AG09309 (cell line): ENCODE results near the gene WDR19.
"Not testable (repeated sequence)": the region's sequence is repeated elsewhere in the genome, so short reads cannot be mapped to it uniquely, and the experiment has no call there.

Source experiments
- DNase-seq: peaks from one replicate; pipeline ENCODE4 v3.0.0-alpha.2; 2010; ENCODE audit warnings: low read depth
- H3K4me3 ChIP-seq: 2 replicates; pipeline ENCODE4 v1.5.1; 2011; ENCODE audit warnings: mild to moderate bottlenecking, low read depth, low read length, moderate library complexity; ENCODE audit not compliant: control insufficient read depth
- TF ChIP-seq, protein P1 (sequence below): IDR thresholded peaks from 2 replicates; pipeline ENCODE4 v1.5.1; 2011; ENCODE audit warnings: mild to moderate bottlenecking, low read depth, low read length, inconsistent platforms; ENCODE audit not compliant: insufficient read depth, control insufficient read depth; ENCODE audit errors: missing control alignments

The WDR19 gene

DNA sequence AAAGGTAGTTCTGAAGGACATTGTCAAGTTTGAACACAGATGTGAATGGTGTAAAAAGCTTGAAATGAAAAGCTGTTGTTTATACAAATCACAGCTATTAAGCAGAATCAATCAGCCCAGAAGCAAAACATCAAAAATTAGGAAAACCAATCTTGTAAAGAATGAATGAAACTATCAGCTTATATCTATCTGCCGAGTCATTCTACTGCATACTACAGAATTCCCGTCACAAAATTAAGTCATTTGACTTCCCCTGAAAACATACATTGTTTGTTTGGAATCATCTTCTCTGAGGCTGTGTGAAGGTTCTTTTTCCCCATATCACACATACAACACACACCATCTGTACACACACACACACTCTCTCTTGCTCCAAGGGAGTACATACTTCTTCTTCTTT, 103.5 kb downstream of the WDR19 start:
- H3K4me3 ChIP-seq = no peak overlapping the region
- TF ChIP-seq, protein P1, sequence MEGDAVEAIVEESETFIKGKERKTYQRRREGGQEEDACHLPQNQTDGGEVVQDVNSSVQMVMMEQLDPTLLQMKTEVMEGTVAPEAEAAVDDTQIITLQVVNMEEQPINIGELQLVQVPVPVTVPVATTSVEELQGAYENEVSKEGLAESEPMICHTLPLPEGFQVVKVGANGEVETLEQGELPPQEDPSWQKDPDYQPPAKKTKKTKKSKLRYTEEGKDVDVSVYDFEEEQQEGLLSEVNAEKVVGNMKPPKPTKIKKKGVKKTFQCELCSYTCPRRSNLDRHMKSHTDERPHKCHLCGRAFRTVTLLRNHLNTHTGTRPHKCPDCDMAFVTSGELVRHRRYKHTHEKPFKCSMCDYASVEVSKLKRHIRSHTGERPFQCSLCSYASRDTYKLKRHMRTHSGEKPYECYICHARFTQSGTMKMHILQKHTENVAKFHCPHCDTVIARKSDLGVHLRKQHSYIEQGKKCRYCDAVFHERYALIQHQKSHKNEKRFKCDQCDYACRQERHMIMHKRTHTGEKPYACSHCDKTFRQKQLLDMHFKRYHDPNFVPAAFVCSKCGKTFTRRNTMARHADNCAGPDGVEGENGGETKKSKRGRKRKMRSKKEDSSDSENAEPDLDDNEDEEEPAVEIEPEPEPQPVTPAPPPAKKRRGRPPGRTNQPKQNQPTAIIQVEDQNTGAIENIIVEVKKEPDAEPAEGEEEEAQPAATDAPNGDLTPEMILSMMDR = no peak
- no peak for DNase-seq

DNA sequence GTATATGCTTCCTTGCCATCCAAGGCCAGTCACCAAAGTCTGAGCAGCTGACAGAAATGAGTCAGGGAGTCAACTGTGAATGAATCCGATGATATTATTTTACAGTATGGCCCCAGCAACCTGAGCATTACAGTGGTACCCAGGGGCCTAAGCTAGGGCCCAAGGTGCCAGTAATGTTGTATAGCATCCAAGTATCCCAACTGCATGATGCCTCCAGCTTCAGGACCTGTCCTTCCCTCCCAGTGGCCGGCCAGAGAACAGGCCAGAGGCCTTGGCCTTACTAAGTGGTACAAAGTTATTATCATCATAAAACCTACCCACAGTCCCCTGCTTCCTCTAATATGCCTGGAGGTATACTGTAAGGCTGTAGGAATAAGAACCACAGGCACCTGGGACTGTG, 103.9 kb downstream of the WDR19 start:
- no peak for DNase-seq
- no peak overlapping the region for H3K4me3 ChIP-seq
- TF ChIP-seq, protein P1 = no peak

DNA sequence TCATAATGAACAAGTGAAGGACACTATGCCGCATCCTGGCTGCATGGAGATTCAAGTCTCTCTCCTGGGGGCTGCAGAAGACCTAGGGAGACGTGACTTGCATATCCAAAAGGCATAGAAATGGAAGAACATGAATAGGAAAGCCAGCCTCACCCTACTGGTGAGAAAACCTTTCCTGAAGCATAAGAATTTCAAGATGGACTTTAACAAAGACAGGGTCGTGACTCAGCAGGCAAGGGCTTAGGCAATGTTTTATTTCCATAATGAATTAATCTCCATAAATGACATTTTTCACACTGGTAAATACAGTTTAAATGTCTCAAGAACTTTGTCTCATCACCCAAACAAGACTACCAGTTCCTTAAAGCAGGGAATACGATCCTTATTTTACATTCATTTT, 104.9 kb downstream of the WDR19 start:
- TF ChIP-seq, protein P1 = no peak

DNA sequence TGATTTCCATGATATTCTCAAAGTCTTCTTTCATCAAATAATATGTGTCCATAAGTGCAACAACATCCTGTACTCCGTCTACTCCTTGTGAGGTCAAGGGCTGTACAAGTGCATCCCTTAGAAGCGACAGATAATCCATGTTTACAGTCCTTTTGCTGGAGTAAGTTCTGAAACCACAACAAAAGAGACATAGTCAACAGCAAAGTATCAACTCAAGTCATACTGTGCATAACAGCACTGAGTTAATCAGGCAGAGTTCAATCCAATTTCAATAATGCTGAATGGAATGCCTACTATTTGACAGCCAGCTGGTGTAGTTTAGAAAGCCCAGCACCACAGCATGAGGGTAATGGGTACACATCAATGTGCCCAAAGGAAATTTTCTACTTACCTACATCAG, 109.4 kb downstream of the WDR19 start:
- DNase-seq = no peak
- H3K4me3 ChIP-seq = no peak overlapping the region
- TF ChIP-seq, protein P1 = no peak

More for the DNA sequence above, 104.9 kb downstream of the WDR19 start:
- H3K4me3 ChIP-seq = no peak overlapping the region
- no peak for DNase-seq

DNA sequence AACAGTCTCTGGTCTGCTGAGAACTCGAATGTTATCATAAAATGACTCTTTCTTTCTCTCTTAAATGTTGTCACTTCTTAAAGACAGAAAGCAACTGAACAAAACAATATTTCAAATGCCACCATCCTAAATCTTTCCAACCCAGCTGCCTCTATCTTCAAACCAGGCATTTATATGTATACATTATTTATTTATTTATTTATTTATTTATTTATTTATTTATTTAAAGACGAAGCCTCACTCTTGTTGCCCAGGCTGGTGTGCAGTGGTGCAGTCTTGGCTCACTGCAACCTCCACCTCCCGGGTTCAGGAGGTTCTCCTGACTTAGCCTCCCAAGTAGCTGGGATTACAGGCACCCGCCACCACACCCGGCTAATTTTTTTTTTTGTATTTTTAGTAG, 110.1 kb downstream of the WDR19 start:
- not testable (repeated sequence) for DNase-seq, H3K4me3 ChIP-seq

DNA sequence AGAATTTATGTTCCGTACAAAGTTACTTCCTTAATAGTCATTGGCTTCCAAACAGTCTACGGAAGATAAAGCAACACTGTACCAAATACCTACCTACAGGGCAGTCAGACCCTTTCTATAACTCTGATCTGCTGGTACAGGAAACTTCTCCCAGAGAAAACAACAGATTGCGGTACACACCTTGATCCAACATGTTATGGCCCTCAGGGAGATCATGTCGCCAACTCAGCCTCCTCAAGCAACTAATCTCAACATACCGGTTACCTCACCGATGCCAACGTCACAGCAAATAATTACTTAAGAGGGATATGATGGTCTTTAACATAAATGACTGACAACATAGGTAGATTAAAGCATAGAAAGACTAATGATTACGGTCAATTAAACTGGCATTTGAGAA, 113.5 kb downstream of the WDR19 start:
- H3K4me3 ChIP-seq = no peak overlapping the region
- DNase-seq = no peak
- TF ChIP-seq, protein P1 = no peak

DNA sequence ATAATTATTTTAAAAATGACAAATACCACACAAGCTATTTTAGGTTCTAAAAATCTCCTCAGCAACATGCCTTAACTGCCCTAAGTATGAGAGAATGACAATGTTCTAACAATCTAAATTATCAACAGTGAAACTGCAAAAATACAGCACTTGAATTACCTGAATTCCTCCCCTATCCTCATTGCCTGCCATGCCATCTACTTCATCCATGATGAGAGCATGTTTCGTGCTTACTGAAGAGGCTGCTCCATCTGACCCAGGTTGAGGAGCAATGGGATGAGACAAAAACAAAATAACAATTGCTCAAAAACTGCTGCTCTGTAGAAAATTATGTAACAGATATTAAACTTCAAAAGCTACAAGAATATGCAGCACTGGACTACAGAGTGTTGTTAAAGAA, 120.6 kb downstream of the WDR19 start:
- TF ChIP-seq, protein P1 = no peak
- DNase-seq = no peak
- H3K4me3 ChIP-seq = no peak overlapping the region
